ENCODE measurements around the gene TOMM5. TPM values are rescaled to one million over a fixed set of nuclear protein-coding genes. Genes with fewer than 3 reads are reported as not detected.

TOMM5 gene
- total and polyA plus RNA-seq, 8 donors = 22.8 to 59.2 (median 38.0) TPM

GRCh38 chr9:37550781-37551180 is 41.6 kb downstream of the TOMM5 start:
- 85 to 94% methylated on average over 1 of the region's 1 CpG for WGBS, 2 donors
- intact Hi-C loops (cut with DNase I) = no loop called here
- no peak for FAIRE-seq

DNA sequence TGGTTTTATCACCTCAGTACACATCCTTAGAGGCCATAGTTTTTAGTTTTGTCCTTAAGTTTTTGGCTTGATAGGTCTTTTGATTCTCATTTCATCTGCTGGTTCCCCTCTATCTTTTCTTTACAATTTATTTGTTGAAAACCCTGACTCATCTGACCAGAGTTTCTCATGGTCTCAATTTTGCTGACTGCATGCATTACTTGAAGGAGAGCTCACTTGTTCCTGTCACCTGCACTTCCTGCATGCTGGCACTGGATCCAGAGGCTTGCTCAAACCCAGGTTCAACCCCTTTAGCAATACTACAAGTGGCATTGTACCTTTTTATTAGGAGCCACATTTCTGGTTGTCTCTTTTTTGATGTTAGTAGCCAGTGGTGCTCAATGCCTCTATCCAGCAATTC is 42.9 kb downstream of the TOMM5 start:
- TF ChIP-seq, protein P1, sequence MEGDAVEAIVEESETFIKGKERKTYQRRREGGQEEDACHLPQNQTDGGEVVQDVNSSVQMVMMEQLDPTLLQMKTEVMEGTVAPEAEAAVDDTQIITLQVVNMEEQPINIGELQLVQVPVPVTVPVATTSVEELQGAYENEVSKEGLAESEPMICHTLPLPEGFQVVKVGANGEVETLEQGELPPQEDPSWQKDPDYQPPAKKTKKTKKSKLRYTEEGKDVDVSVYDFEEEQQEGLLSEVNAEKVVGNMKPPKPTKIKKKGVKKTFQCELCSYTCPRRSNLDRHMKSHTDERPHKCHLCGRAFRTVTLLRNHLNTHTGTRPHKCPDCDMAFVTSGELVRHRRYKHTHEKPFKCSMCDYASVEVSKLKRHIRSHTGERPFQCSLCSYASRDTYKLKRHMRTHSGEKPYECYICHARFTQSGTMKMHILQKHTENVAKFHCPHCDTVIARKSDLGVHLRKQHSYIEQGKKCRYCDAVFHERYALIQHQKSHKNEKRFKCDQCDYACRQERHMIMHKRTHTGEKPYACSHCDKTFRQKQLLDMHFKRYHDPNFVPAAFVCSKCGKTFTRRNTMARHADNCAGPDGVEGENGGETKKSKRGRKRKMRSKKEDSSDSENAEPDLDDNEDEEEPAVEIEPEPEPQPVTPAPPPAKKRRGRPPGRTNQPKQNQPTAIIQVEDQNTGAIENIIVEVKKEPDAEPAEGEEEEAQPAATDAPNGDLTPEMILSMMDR (IDR thresholded peaks at IDR 0.05) = no peak
- intact Hi-C loops (cut with DNase I) = no loop called here
- FAIRE-seq (no peak), ATAC-seq (no peak), DNase-seq (no peak)
- Histone ChIP-seq H3K9me3 (no peaks in the 10 kb centered on the region), H3K4me1 (no peaks in the 10 kb centered on the region), H3K27me3 (no peaks in the 10 kb centered on the region), H3K27ac (no peak overlapping the region), H3K4me3 (no peak overlapping the region), H3K36me3 (no peaks in the 10 kb centered on the region)

More at GRCh38 chr9:37550781-37551180, 41.6 kb downstream of the TOMM5 start:
- Histone ChIP-seq H3K4me3 (no peak overlapping the region), H3K27ac (no peak overlapping the region), H3K4me1 (no peaks in the 10 kb centered on the region), H3K36me3 (no peaks in the 10 kb centered on the region), H3K27me3 (no peaks in the 10 kb centered on the region), H3K9me3 (no peaks in the 10 kb centered on the region)
- TF ChIP-seq, protein P1 (IDR thresholded peaks at IDR 0.05) = no peak
- no peak for DNase-seq
- ATAC-seq = peak in 1 of 4 donors; percentile 19

- no peak overlapping the region for H3K4me3 ChIP-seq
- intact Hi-C loops (cut with DNase I) = no loop called here
- no peak for ATAC-seq
- no peak for FAIRE-seq
- no peaks in the 10 kb centered on the region for H3K36me3 ChIP-seq
- H3K4me1 ChIP-seq = no peaks in the 10 kb centered on the region
- no peak overlapping the region for H3K27ac ChIP-seq
- no peaks in the 10 kb centered on the region for H3K27me3 ChIP-seq
- WGBS, 2 donors = 96% methylated on average over 5 of the region's 5 CpGs
- no peak for DNase-seq
- no peaks in the 10 kb centered on the region for H3K9me3 ChIP-seq
- TF ChIP-seq, protein P1 (IDR thresholded peaks at IDR 0.05) = no peak
Measured at GRCh38 chr9:37547328-37547878, 45.0 kb downstream of the TOMM5 start.

- intact Hi-C loops (cut with DNase I) = no loop called here
- WGBS, 2 donors = 89 to 94% methylated on average over 1 of the region's 1 CpG
- TF ChIP-seq, protein P1 (IDR thresholded peaks at IDR 0.05) = no peak
- ATAC-seq (peak; percentile 26 to 72 (median 65)), FAIRE-seq (no peak), DNase-seq (no peak)
- Histone ChIP-seq H3K9me3 (no peaks in the 10 kb centered on the region), H3K27me3 (no peaks in the 10 kb centered on the region), H3K36me3 (no peaks in the 10 kb centered on the region), H3K4me1 (peaks cover 0 to 8% (median 0%) of the 10 kb centered on the region in 3 donors), H3K27ac (no peak overlapping the region), H3K4me3 (no peak overlapping the region)
Measured at GRCh38 chr9:37543468-37543867, 48.9 kb downstream of the TOMM5 start.

DNA sequence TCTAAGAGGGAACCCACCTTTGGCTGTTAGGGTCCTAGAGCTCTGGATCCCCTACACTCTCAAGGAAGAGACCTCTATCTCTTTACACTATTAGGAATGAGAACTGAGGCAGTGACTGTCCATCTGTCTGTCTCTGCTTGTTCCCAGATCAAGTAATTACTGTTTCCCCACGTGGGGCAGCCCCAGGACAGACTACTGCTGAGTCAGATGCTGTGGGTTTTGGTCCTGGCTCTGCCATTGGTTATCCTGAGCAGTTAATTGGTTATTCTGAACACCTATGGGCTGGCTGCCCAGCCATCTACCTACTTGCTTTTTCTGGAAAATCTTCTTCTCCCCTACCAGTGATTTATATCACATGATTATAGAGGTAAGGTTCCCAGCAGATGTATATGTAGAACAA is 49.5 kb downstream of the TOMM5 start:
- Histone ChIP-seq H3K4me1 (peaks cover 0 to 8% (median 0%) of the 10 kb centered on the region in 3 donors), H3K27ac (no peak overlapping the region), H3K36me3 (no peaks in the 10 kb centered on the region), H3K27me3 (no peaks in the 10 kb centered on the region), H3K4me3 (no peak overlapping the region), H3K9me3 (no peaks in the 10 kb centered on the region)
- 61 to 82% methylated on average over 1 of the region's 1 CpG for WGBS, 2 donors
- no peak for FAIRE-seq
- intact Hi-C loops (cut with DNase I) = no loop called here
- no peak for ATAC-seq
- no peak for DNase-seq
- TF ChIP-seq, protein P1 (IDR thresholded peaks at IDR 0.05) = no peak
